Psoas muscle (tissue), 8 donors: ENCODE data around the gene MTX1. TPM values are rescaled to one million over a fixed set of nuclear protein-coding genes. Genes with fewer than 3 reads are reported as not detected.

Experiments
- ATAC-seq, 4 donors: fragments of 200-7000 bp; cut with Tn5 transposase; one replicate each; pipeline ENCODE4 v1.9.1; 2020; ENCODE audit warnings: moderate library complexity in 3 of 4, mild to moderate bottlenecking in 2 of 4
- DNase-seq, 2 donors: peaks; one replicate each; pipeline ENCODE4 v3.0.0-alpha.2; 2020
- H3K27ac ChIP-seq: fragments of 200-600 bp; one replicate; pipeline ENCODE4 v1.8.0; 2022
- H3K27me3 ChIP-seq, 3 donors: fragments of 200-600 bp in 1 of 3; one replicate each; pipeline versions ENCODE4 v1.6.1 to v1.8.0; 2013 to 2022; ENCODE audit warnings: low read length in 2 of 3, mild to moderate bottlenecking in 2 of 3, moderate library complexity in 1 of 3; ENCODE audit not compliant: insufficient read depth in 3 of 3
- H3K36me3 ChIP-seq, 2 donors: fragments of 200-600 bp in 1 of 2; one replicate each; pipeline versions ENCODE4 v1.6.1 to v1.8.0; 2013 to 2022; ENCODE audit warnings: low read depth in 1 of 2, mild to moderate bottlenecking in 1 of 2, moderate library complexity in 1 of 2; ENCODE audit not compliant: insufficient read depth in 1 of 2
- H3K4me1 ChIP-seq: fragments of 200-600 bp; one replicate; pipeline ENCODE4 v1.8.0; 2022
- H3K4me3 ChIP-seq: fragments of 200-600 bp; one replicate; pipeline ENCODE4 v1.8.0; 2022; ENCODE audit warnings: mild to moderate bottlenecking
- H3K9me3 ChIP-seq: fragments of 200-600 bp; one replicate; pipeline ENCODE4 v1.8.0; 2022
- CTCF ChIP-seq: fragments of 200-600 bp; IDR thresholded peaks from one replicate; pipeline ENCODE4 v1.8.0; 2022; ENCODE audit warnings: antibody characterized with exemption
- WGBS, 3 donors: extraction: QIAGEN DNeasy Blood & Tissue Kit; methylation state at CpG; one replicate each; pipeline versions ENCODE4 v1.1.6 to v1.1.7; 2013; 5-methylcytosine and 5-hydroxymethylcytosine counted together
- intact Hi-C, 2 donors: fragments of 100-400 bp; cut with DNase I; formaldehyde crosslinking; loops; one replicate each; pipeline versions ENCODE4 v1.11.0 to v1.14.2; 2022
- polyA plus RNA-seq, 3 donors: library from polyadenylated mRNA; stranded (reverse); fragments of 200-250 nt; gene quantifications; one replicate each; pipeline ENCODE4 v1.2.3, GENCODE V29; 2013
- total RNA-seq, 4 donors: library from RNA; stranded (reverse); fragmentation: NEBNext Ultra II Directional in 2 of 4; extraction: Animal tissue kit (Norgen Biotek cat#: 25700) in 2 of 4; gene quantifications; one replicate each; pipeline versions ENCODE4 v1.2.1 to v1.2.4, GENCODE V29; 2021 to 2023
- donor health status: healthy with polysubstance abuse.
- donor health status: DM: no; HTN: no; CAD: no; lungs with moderate emphysema.
- donor health status: Bipolar disorder and iron deficiency.
- donor health status: healthy.
- donor health status: DM: yes; HTN: yes; CAD: no.
- donor health status: DM: no; HTN: no; CAD: no.
- donor health status: DM: no; HTN: no; CAD: no.
- donor health status: DM: yes; HTN: yes; CAD: no.

The MTX1 gene
- total and polyA plus RNA-seq, 7 donors = 8.1 to 47.1 (median 17.7) TPM

GRCh38 chr1:155184835-155185782 lies 23.4 kb upstream of the MTX1 start:
- H3K36me3 ChIP-seq = no peaks in the 10 kb centered on the region
- intact Hi-C loops = no loop called here
- WGBS, 3 donors = 20 to 39% (median 26%) methylated on average over 18 to 21 of the region's 21 CpGs
- no peak for TF ChIP-seq CTCF
- peaks cover 10% of the 10 kb centered on the region for H3K4me1 ChIP-seq
- DNase-seq = peak in 1 of 2 donors; percentile 75
- no peak overlapping the region for H3K4me3 ChIP-seq
- peak; percentile 63 to 95 (median 88) for ATAC-seq
- H3K27ac ChIP-seq = peak overlapping the region; percentile 62
- no peaks in the 10 kb centered on the region for H3K27me3 ChIP-seq
- H3K9me3 ChIP-seq = no peaks in the 10 kb centered on the region

- no peak overlapping the region for H3K27ac ChIP-seq
- H3K9me3 ChIP-seq = no peaks in the 10 kb centered on the region
- H3K36me3 ChIP-seq = no peaks in the 10 kb centered on the region
- H3K4me1 ChIP-seq = peaks cover 10% of the 10 kb centered on the region
- 55 to 65% (median 60%) methylated on average over 6 of the region's 6 CpGs for WGBS, 3 donors
- no peak for TF ChIP-seq CTCF
- H3K27me3 ChIP-seq = no peaks in the 10 kb centered on the region
- intact Hi-C loops = no loop called here
- ATAC-seq = peak in 3 of 4 donors; percentile 5 to 27 (median 7)
- no peak overlapping the region for H3K4me3 ChIP-seq
- DNase-seq = peak; percentile 3 to 31
Observed at GRCh38 chr1:155185783-155186066, 22.8 kb upstream of the MTX1 start.

GRCh38 chr1:155186067-155186793 lies 22.3 kb upstream of the MTX1 start:
- intact Hi-C loops = no loop called here
- 80 to 83% (median 83%) methylated on average over 6 to 8 of the region's 8 CpGs for whole genome bisulfite sequencing, 3 donors
- no peak overlapping the region for H3K27ac ChIP-seq

GRCh38 chr1:155186794-155187455 lies 21.6 kb upstream of the MTX1 start:
- H3K9me3 ChIP-seq = no peaks in the 10 kb centered on the region
- intact Hi-C loops = no loop called here
- peaks cover 10% of the 10 kb centered on the region for H3K4me1 ChIP-seq
- 83 to 86% (median 84%) methylated on average over 14 of the region's 14 CpGs for WGBS, 3 donors
- no peak for ATAC-seq
- H3K36me3 ChIP-seq = no peaks in the 10 kb centered on the region
- DNase-seq = no peak
- no peak overlapping the region for H3K27ac ChIP-seq
- no peak overlapping the region for H3K4me3 ChIP-seq
- H3K27me3 ChIP-seq = no peaks in the 10 kb centered on the region
- no peak for TF ChIP-seq CTCF

More at GRCh38 chr1:155186067-155186793, 22.3 kb upstream of the MTX1 start:
- peak in 1 of 2 donors; percentile 41 for DNase-seq
- Histone ChIP-seq H3K4me3 (no peak overlapping the region), H3K9me3 (no peaks in the 10 kb centered on the region), H3K27me3 (no peaks in the 10 kb centered on the region), H3K4me1 (peaks cover 10% of the 10 kb centered on the region), H3K36me3 (no peaks in the 10 kb centered on the region)
- no peak for TF ChIP-seq CTCF
- no peak for ATAC-seq
